BE2C (cell line): ENCODE data around the gene PARD6G. TPM values are rescaled to one million over a fixed set of nuclear protein-coding genes. Genes with fewer than 3 reads are reported as not detected.
"Not testable (repeated sequence)": the region's sequence is repeated elsewhere in the genome, so short reads cannot be mapped to it uniquely, and the experiment has no call there.

ENCODE experiments used
- DNase-seq: peaks from one replicate; pipeline ENCODE4 v3.0.0-alpha.2; 2020
- H3K27me3 ChIP-seq: fragments of 250-450 bp; sonication (Bioruptor Pico); 2 replicates; pipeline ENCODE4 v1.5.1; 2020; ENCODE audit warnings: mild to moderate bottlenecking
- H3K36me3 ChIP-seq: fragments of 250-450 bp; sonication (Bioruptor Pico); 2 replicates; pipeline ENCODE4 v1.5.1; 2020; ENCODE audit warnings: mild to moderate bottlenecking
- H3K4me1 ChIP-seq: fragments of 250-450 bp; sonication (Bioruptor Pico); 2 replicates; pipeline ENCODE4 v1.5.1; 2020
- H3K4me3 ChIP-seq: 2 replicates; pipeline ENCODE4 v1.5.1; 2011; ENCODE audit warnings: low read depth, low read length
- H3K9me3 ChIP-seq: fragments of 250-450 bp; sonication (Bioruptor Pico); 2 replicates; pipeline ENCODE4 v1.5.1; 2020
- polyA plus RNA-seq: library from polyadenylated mRNA; unstranded; fragments of >200 nt; gene quantifications from one replicate; pipeline ENCODE4 v1.2.1, GENCODE V29; 2012; ENCODE audit warnings: low read depth, missing spikeins; ENCODE audit not compliant: insufficient read length, insufficient read depth
- TF ChIP-seq, protein P1 (sequence below): IDR thresholded peaks from 2 replicates; pipeline ENCODE4 v1.5.1; 2012; ENCODE audit warnings: mild to moderate bottlenecking, low read depth, low read length

PARD6G gene
- polyA plus RNA-seq = 2.8 TPM

GRCh38 chr18:80247393-80247841, at the start of gene PARD6G:
Gene PARD6G, minus strand, starts transcription at chr18:80247514. Its CDS starts 166 bp downstream, at chr18:80247348.
- Histone ChIP-seq H3K9me3 (no peaks in the 10 kb centered on the region), H3K36me3 (no peaks in the 10 kb centered on the region), H3K4me1 (no peaks in the 10 kb centered on the region), H3K27me3 (no peaks in the 10 kb centered on the region), H3K4me3 (peak within 1 kb of the TSS; percentile 45)
- peak; percentile 79 for DNase-seq
- TF ChIP-seq, protein P1, sequence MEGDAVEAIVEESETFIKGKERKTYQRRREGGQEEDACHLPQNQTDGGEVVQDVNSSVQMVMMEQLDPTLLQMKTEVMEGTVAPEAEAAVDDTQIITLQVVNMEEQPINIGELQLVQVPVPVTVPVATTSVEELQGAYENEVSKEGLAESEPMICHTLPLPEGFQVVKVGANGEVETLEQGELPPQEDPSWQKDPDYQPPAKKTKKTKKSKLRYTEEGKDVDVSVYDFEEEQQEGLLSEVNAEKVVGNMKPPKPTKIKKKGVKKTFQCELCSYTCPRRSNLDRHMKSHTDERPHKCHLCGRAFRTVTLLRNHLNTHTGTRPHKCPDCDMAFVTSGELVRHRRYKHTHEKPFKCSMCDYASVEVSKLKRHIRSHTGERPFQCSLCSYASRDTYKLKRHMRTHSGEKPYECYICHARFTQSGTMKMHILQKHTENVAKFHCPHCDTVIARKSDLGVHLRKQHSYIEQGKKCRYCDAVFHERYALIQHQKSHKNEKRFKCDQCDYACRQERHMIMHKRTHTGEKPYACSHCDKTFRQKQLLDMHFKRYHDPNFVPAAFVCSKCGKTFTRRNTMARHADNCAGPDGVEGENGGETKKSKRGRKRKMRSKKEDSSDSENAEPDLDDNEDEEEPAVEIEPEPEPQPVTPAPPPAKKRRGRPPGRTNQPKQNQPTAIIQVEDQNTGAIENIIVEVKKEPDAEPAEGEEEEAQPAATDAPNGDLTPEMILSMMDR = no peak

DNA sequence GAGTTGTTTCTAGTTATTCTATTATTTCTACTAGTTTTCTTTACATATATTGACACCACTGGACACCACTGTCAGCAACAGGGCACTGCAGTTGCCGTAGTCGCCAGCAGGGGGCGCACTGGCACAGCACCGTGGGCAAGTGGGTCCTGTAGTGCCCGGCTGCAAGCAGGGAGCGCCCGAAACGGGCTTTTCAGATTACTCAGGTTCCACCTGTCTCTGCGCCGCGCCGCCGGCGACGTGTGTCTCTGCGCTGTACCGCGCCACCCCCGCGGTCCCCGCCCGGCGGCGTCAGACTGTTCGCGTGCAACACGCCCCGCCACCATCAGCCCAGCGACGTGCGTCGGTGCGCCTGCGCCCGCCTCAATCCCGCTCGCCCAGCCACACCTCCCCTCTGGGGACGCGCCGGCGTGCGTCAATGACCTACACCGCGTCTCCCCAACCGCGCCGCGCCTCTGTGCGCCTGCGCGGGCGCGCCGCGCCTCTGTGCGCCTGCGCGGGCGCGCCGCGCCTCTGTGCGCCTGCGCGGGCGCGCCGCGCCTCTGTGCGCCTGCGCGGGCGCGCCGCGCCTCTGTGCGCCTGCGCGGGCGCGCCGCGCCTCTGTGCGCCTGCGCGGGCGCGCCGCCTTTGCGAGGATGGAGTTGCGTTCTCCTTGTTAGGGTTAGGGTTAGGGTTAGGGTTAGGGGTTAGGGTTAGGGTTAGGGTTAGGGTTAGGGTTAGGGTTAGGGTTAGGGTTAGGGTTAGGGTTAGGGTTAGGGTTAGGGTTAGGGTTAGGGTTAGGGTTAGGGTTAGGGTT, 15.1 kb upstream of the PARD6G start:
- not testable (repeated sequence) for H3K36me3 ChIP-seq, H3K4me3 ChIP-seq, H3K27me3 ChIP-seq, H3K9me3 ChIP-seq, H3K4me1 ChIP-seq
- TF ChIP-seq, protein P1 = peak; percentile 43
- DNase-seq = peak; percentile 15

DNA sequence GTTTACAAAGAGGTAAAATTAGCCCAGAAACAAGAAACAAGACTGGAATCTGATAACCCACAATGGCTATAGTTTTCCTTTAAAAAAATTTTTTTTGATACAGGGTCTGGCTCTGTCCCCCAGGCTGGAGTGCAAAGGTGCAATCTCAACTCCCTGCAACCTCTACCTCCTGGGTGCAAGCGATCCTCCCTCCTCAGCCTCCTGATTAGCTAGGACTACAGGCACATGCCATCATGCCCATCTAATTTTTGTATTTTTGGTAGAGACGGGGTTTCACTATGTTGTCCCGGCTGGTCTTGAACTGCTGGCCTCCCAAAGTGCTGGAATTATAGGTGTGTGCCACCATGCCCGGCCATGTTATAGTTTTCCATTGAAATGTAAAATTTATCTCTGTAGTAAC, 12.3 kb upstream of the PARD6G start:
- no peak for DNase-seq
- Histone ChIP-seq H3K4me1 (no peaks in the 10 kb centered on the region), H3K9me3 (no peaks in the 10 kb centered on the region), H3K4me3 (no peak overlapping the region), H3K27me3 (no peaks in the 10 kb centered on the region), H3K36me3 (no peaks in the 10 kb centered on the region)
- TF ChIP-seq, protein P1 = no peak

GRCh38 chr18:80258640-80259039, 11.3 kb upstream of the PARD6G start:
- H3K36me3 ChIP-seq = no peaks in the 10 kb centered on the region
- H3K4me3 ChIP-seq = no peak overlapping the region
- H3K9me3 ChIP-seq = no peaks in the 10 kb centered on the region
- H3K27me3 ChIP-seq = no peaks in the 10 kb centered on the region
- no peaks in the 10 kb centered on the region for H3K4me1 ChIP-seq
- DNase-seq = no peak
- TF ChIP-seq, protein P1 = no peak

- TF ChIP-seq, protein P1 = peak; percentile 71
- not testable (repeated sequence) for H3K9me3 ChIP-seq, H3K4me3 ChIP-seq, H3K27me3 ChIP-seq, H3K4me1 ChIP-seq, H3K36me3 ChIP-seq
- peak; percentile 64 for DNase-seq
These were observed 10.5 kb upstream of the PARD6G start for GRCh38 chr18:80257579-80258543.
